Chondrocyte (in vitro differentiated cells): ENCODE measurements around the gene ELOVL7. TPM values are rescaled to one million over a fixed set of nuclear protein-coding genes. Genes with fewer than 3 reads are reported as not detected.
"Not testable (repeated sequence)": the region's sequence is repeated elsewhere in the genome, so short reads cannot be mapped to it uniquely, and the experiment has no call there.

Experiments
- DNase-seq: peaks from one replicate; pipeline ENCODE4 v3.0.0; 2021; ENCODE audit warnings: mixed read lengths, low spot score
- H3K27ac Mint-ChIP-seq: one replicate; pipeline ENCODE4 v1.8.0; 2021; ENCODE audit warnings: mild to moderate bottlenecking, moderate library complexity, mixed read lengths; ENCODE audit not compliant: unreplicated experiment
- H3K27me3 Mint-ChIP-seq: 2 replicates; pipeline ENCODE4 v1.8.0; 2021; ENCODE audit warnings: low read depth, mixed read lengths
- H3K36me3 Mint-ChIP-seq: 2 replicates; pipeline ENCODE4 v1.8.0; 2021; ENCODE audit warnings: low read depth, mixed read lengths
- H3K4me1 Mint-ChIP-seq: 2 replicates; pipeline ENCODE4 v1.8.0; 2021; ENCODE audit warnings: low read depth, mild to moderate bottlenecking, mixed read lengths
- H3K4me3 Mint-ChIP-seq: one replicate; pipeline ENCODE4 v1.8.0; 2021; ENCODE audit warnings: mild to moderate bottlenecking, moderate library complexity, mixed read lengths; ENCODE audit not compliant: unreplicated experiment
- H3K9me3 Mint-ChIP-seq: 2 replicates; pipeline ENCODE4 v1.8.0; 2021; ENCODE audit warnings: low read depth, mixed read lengths
- CTCF ChIP-seq: fragments of 200-600 bp; sonication (generic); IDR thresholded peaks from 2 replicates; pipeline ENCODE4 v1.5.0; 2021; ENCODE audit warnings: antibody characterized with exemption, mild to moderate bottlenecking, moderate library complexity
- total RNA-seq: library from RNA; stranded (reverse); gene quantifications from 3 replicates; pipeline ENCODE4 v1.2.1, GENCODE V29; 2021

The ELOVL7 gene
- total RNA-seq, 1 donor from 2014 or later, result 0.40 TPM

DNA sequence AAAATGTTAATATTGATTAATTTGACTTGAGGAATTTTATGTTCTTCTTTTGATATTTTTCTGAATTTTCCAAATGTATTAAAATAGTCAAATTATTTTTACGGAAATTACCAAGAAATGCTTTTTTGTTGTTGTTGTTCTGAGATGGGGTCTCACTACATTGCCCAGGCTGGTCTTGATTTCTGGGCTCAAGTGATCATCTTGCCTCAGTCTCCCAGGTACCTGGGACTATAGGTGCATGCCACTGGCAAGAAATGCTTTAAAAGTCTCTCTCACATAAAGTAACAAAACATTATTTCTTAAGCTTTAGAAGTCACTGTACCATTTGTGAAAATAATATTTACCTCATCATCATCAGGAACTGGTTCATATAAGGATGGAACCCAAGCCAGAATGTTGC is 43.0 kb upstream of the ELOVL7 start:
- TF ChIP-seq CTCF, result no peak
- no peaks in the 10 kb centered on the region for H3K27me3 Mint-ChIP-seq
- no peaks in the 10 kb centered on the region for H3K9me3 Mint-ChIP-seq
- H3K4me3 Mint-ChIP-seq, result no peak overlapping the region
- peaks cover 11% of the 10 kb centered on the region for H3K36me3 Mint-ChIP-seq
- H3K27ac Mint-ChIP-seq, result no peak overlapping the region
- no peak for DNase-seq
- H3K4me1 Mint-ChIP-seq, result peaks cover 2% of the 10 kb centered on the region

DNA sequence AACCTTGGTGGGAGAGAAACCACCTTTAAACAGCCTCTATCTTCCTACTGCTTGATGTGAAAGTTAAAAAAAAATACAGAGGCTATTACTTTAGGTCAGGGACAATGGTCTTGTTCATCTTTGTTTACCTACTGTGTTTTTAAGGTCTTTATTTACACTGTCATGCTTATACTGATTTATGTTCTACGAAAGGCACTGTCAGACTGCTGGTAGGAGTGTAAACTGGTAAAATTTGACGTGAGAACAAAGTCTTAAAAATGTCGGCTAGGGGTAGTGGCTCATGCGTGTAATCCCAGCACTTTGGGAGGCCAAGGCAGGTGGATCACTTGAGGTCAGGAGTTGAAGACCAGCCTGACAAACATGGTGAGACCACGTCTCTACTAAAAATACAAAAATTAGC is 42.1 kb upstream of the ELOVL7 start:
- TF ChIP-seq CTCF, result no peak
- Mint-ChIP-seq H3K27me3 (no peaks in the 10 kb centered on the region), H3K27ac (no peak overlapping the region), H3K9me3 (no peaks in the 10 kb centered on the region), H3K4me3 (no peak overlapping the region), H3K4me1 (peaks cover 2% of the 10 kb centered on the region), H3K36me3 (peaks cover 16% of the 10 kb centered on the region)
- DNase-seq, result no peak

DNA sequence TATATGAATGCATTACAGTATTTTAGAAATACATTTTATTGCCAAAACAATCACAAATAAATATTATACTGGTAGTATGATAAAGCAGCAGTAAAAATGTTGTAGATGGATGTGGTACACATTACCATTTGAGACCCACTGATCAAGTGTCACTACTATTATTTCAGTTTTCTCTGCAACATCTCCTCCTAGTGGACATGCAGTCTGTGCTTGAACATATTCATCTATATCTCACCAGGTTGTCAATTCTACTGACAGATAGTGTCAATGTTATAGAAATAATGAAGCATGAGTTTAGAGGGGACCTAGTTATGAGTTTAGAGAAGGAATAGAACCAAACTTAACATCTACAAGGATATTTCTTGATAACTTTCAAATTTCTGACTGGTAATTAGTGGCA is 39.2 kb upstream of the ELOVL7 start:
- Mint-ChIP-seq H3K27me3 (no peaks in the 10 kb centered on the region), H3K4me3 (no peak overlapping the region), H3K4me1 (no peaks in the 10 kb centered on the region), H3K36me3 (peaks cover 25% of the 10 kb centered on the region), H3K27ac (no peak overlapping the region), H3K9me3 (peaks cover 15% of the 10 kb centered on the region)
- peak; percentile 70 for TF ChIP-seq CTCF
- DNase-seq, result no peak

- Mint-ChIP-seq H3K4me3 (no peak overlapping the region), H3K27me3 (no peaks in the 10 kb centered on the region), H3K27ac (no peak overlapping the region), H3K36me3 (peaks cover 13% of the 10 kb centered on the region), H3K9me3 (peaks cover 23% of the 10 kb centered on the region), H3K4me1 (no peaks in the 10 kb centered on the region)
- DNase-seq, result no peak
- no peak for TF ChIP-seq CTCF
These were observed 28.8 kb upstream of the ELOVL7 start for GRCh38 chr5:60872892-60873291.

DNA sequence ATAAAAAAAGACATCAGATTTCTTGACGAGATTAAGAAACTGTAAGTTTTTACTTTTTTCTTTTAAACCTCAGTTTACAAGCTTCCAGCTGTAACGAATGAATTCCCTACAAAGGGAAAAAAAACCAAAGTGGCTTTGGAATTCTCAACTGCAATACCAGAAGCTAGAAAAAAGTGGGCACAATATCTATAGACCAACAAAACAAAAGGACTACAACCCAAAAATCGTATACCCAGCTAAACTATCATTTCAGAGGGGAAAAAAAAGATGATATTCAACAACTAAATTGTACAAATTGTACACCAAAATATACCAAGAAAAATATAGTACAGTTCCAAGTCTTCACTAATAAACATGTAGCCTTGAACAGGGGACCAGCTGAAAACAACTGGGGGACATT is 26.8 kb upstream of the ELOVL7 start:
- no peak for TF ChIP-seq CTCF
- Mint-ChIP-seq H3K4me3 (no peak overlapping the region), H3K9me3 (peaks cover 22% of the 10 kb centered on the region), H3K27me3 (no peaks in the 10 kb centered on the region), H3K36me3 (peaks cover 13% of the 10 kb centered on the region), H3K27ac (no peak overlapping the region), H3K4me1 (no peaks in the 10 kb centered on the region)
- DNase-seq, result no peak

DNA sequence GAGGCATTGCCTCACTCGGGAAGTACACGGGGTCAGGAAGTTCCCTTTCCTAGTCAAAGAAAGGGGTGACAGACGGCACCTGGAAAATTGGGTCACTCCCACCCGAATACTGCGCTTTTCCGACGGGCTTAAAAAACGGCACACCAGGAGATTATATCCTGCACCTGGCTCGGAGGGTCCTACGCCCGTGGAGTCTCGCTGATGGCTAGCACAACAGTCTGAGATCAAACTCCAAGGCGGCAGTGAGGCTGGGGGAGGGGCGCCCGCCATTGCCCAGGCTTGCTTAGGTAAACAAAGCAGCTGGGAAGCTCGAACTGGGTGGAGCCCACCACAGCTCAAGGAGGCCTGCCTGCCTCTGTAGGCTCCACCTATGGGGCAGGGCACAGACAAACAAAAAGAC is 16.5 kb upstream of the ELOVL7 start:
- DNase-seq, H3K36me3 Mint-ChIP-seq, H3K27ac Mint-ChIP-seq, H3K4me1 Mint-ChIP-seq, H3K4me3 Mint-ChIP-seq, H3K27me3 Mint-ChIP-seq: not testable (repeated sequence)
- H3K9me3 Mint-ChIP-seq, result peaks cover 12% of the 10 kb centered on the region
